ENCODE measurements around the gene PFKFB2.
A peak's percentile ranks its signal among the peaks of the same experiment; 100 is the strongest.

Gene PFKFB2

DNA sequence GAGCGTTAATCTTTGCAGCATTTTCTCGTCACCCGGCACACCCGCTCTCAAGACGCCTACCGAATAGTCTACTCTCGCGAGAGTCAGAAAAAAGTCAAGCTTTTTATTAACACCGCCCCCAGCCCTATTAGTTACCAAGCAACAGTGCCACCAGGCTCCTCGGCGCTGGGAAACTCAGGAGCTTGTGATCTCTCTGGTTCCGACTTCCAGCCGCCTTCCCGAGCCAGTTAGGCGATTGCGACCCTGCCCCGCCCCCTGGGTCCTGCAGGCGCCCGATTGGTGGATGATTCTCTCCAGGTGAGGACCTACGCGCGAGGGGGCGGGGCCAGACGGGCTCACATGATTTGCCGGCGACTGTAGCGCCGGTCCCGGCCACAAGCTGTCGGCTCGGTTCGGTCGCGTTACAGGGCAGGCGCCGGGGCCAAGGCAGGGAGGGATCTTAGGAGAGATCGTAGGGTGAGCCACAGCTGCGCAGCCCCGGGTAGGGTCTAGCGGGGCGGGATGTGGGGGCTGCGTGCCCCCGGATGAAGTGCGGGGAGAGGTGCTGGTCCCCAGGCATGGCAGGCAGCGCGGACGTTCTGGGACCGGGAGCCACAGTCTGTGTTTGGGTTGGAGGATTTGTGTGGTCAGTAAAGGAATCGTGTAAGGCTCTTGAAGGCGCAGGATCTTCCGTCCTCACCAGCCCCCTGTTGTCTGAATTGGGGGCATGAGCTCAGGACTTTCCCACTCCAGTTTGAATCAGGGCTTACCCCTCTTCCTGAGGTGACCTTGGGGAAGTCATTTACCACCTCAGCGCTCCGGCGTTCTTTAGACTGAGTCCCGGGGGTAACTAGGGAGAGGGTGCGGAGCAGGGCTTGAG lies at the start of gene PFKFB2:
Gene PFKFB2 (plus strand): TSS at position 365 of the 859 bp plus-strand sequence. CDS start 1,443 bp downstream, outside the sequence.
- DNase-seq: peak; percentile 97

DNA sequence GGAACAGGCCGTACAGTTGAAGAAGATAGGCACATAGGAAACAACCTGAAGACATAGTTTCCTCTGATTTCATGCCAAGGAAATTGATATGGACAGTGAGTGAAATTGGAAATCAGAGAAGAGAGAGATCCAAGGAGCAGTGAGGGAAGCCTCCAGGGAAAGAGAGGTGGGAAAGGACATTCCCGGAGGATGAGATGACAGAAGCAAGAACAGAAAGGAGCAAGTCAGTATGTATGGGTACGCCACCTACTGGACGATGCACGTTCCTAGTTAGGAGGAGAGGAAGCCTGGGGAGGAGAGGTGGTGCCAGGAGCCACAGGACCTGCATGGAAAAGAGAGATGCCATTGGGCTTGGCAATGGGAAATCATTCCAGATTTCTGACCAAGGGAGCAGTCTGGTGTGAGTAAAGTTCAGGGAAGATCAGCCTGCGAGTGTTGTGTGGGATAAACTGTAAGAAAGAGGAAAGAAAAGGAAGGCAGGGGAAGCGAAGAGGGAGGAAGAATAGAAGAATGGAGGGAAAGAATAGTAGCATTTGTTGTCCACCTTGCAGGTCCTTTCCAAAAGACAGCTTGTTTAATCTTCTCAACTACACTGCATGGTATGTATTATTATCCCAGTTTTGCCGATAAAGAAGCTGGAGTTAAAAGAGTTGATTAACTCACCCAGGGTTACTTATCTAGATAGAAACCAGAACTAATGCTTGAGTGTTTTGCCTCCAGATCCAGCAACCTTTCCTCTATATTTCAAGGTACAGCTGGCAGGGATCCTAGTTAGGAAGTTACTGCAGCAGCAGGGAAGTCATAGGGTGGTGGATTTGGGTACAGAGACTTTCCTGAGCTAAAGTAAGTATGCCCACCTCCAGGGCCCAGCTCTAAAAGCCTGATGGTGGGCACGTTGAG lies 47.9 kb upstream of the PFKFB2 start:
- peak; percentile 36 for DNase-seq

DNA sequence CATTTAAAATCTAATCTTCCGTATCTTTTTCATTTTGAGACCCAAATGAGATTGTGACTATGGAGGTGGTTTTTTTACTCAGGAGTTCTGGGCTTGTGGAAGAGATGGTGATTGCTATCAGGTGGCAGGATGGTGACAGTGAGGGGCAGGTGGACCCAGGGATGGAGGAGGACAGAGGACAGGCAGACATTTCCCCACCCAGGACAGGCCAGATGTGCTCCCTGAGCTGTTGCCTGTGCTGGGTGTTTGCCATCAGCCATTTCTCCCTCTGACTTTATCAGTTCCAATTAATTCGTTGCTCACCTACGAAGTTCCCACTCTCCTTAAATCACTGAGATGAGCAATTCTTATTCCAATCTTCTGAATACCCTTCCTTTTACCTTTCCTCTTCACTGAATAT lies 47.0 kb upstream of the PFKFB2 start:
- no peak for DNase-seq

DNA sequence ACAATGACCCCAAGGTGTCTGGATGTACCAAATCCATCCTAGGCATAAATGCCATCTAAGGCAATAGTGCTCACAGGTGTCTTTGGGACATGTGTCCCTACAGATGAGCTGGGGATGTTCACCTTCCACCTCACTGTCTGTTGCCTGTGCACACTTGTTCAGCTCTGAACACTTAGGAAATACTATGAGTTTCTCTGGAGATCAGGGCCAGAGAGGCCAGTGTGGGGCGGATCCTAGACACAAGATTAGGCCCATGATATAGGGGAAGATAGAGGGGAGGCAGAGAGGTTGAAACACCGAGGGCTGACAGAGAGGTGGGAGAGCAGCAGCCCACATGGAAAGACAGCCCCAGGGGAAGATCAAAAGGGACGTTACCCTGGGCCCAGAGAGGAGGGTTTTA lies 46.2 kb upstream of the PFKFB2 start:
- no peak for DNase-seq

DNA sequence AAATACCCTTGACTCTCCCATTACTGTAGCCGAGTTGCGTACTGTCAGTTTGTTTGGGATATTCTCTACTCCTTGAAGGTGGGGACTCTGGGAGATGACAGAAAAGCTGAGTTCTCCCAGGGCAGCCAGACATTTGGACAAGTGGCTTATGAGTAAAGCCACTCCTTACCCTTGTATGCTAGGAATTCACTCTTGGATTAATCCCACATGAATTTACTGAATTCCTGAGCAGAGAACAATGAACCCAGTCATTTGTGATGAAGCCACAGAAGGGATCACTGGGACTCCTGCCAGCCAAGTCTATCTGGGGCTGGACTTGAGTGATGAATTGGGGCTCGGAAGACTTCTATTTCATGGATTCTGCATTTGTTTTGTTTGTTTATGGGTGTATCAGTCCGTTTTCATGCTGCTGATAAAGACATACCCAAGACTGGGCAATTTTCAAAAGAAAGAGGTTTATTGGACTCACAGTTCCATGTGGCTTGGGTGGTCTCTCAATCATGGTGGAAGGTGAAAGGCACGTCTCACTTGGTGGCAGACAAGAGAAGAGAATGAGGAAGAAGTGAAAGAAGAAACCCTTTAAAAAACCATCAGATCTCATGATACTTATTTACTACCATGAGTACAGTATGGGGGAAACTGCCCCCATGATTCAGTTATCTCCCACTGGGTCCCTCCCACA lies 45.6 kb upstream of the PFKFB2 start:
- no peak for DNase-seq

DNA sequence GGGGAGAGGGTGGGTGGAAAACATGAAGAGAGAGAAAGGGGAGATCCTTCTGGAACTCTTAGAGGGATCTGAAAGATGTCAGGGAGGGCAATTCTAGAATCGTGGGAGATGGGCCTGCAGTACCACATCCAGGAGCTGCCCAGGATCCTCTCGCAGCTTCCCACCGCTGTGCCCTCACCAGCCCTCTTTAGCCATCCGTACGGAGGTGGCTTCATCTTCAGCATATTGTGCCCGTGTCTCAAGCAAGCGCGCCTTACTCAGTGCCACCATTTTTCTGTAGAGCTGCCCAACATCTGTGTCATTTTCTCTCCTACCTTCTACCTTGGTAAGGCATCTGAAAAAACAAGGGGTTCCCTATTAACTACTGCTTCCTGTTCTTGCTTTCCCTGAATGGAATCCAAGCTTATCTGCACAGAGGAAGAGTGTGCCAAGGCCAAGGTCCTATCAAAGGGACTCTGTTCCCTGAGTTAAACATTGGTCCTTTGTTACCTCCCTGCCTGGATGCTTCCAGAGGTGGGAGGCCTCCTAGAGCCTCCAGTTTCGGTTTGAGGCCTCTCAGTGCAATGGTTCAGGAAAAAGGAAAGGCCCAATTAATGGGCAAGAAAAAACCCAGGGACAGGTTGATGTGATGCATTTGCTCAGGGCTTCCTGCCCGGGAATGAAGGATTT lies 43.8 kb upstream of the PFKFB2 start:
- no peak for DNase-seq

DNA sequence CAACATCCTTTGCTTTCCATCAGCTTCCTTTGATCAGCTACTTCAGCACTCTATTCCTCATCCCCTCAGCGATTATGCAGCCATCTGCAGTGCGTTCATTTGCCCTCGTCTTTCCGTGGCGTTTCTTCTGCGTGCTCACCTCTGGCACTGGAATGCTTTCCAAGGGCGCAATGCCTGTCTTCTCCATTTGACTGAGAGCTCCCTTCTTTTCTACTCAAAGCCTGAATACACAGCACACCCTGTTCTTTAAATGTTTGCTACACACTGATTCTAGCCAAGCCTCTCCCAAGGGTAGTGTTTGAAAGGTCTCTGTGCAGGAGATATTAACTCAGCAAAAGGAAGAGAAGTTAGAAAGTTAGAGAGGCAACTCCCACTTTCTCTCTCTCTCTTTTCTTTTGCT lies 43.1 kb upstream of the PFKFB2 start:
- no peak for DNase-seq

DNA sequence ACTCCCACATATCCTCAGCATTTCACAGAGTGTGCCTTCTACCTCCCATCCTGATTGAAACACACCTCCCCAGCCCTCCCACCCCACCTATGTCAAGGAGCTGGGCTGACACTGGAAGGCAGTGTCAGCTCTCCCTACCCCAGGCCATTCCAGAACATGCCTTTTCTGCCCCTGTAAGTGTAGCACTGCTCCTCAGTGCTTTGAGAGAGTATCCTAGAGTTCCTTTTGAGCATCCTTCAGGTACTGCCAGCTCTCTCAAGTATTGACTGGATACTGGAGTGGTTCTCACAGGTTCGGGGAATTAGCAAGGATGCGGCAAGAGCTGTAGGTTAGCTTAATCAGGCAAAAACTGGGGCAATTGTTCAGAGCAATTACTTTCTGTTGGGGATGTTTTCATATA lies 42.3 kb upstream of the PFKFB2 start:
- DNase-seq: no peak

DNA sequence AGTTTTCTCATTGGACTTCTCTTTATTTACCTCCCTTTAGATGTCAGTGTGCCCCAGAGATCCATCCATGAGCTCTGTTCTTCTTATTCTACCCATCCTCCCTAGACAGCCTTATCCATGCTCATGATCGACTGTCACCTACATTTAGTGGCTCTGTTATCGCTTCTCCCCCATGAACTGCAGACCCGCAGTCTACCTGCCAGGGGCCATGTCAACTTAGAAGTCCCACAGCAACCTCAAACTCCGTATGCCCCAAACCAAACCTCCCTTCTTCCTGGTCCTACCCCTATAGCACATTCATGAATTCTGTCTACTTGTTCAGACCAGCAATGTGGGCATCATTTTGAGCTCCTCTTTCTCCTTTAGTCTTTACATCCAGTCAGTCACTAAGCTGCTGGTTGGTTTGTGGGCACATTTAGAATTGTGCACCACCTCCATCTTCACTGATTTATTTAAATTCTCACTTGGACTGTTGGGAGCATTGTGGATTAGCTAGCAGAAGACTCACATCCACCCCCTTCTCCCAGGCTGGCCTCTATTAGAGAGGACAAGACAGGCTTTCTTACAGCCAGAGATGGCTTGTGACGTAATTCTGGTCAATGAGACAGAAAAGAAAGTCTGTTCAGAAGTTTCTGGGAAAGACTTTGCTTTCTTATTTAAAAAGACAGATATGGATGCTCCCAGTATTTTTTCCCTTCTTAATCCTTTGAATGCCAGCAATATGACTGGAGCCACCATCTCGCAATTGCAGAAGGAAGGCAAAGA lies 39.6 kb upstream of the PFKFB2 start:
- DNase-seq: no peak

DNA sequence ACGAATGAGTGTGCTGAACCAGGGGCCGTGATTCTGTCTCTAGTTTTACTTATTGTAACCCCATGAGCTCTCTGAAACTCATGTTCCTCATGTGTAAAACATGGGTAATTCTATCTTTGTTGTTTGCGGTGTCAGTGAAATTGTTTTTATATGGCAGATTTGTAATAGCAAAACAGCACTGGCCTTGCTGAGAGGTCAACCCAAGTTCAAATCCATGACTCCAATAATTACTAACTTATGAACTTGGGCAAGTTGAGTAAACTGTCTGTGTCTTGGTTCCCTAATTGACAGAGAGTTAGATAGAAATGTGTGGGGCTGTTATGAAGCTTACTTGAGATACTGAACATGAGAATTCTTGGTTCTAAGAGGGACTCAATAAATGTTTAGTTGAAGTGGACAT lies 38.3 kb upstream of the PFKFB2 start:
- no peak for DNase-seq

DNA sequence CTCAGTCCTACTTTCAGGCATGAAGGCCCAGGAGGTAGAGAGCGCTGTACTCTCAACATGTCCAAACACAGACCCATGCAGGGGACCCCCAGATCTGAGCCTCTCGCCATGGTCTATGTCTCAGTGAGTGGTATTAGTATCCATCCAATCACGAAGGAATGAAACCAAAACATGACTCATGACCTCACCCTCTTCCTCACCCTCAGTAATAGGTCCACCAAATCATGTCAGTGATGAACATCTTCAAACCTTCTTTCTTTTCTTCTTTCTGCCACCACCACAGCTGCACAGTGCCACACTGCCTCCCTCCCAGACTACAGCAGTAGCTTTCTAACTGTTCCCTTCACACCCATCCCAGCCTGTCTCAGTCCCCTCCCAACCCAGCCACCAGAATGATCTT lies 37.3 kb upstream of the PFKFB2 start:
- no peak for DNase-seq

DNA sequence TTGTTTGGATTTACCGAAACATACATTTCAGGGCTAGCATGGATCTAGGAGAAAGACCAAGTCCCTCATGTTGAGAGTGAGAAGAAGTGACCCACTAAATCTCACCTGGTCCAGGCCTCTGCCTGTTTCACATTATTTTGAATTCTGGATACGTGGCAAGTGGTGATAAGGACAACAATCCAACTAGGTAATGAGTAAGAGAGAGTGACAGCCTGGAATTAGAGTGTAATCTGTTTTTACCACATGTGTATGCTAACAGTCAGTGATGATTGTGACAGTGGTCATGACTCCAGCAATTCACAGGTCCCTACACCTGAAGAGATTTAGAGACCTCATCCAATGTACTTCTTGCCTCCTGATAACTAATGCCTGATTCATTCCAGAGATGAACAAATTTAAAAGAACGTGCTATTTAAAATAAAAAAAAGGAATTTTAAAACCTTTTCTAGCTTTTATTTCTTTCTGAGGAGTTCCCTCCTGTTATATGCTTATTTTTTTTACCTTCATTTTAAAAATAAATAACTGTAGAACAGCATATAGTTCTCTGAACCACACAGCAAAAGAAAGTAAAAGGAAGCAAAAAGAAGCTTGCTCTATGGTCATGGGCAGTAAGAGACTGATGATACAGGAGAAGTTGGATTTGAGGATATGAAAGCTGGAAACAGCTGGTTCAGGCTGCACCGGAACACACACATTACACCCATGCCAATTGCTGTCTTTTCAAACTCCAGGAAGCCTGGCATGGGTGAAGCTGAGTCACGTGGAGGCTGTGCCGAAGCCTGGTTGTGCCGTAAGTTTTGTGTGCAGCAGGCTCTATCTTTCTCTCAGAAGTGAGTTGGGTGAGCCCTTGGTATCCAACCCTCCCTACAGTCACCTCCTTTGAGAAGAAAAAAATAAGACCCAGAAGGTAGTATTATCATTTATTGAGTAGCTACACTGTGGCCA lies 35.2 kb upstream of the PFKFB2 start:
- DNase-seq: no peak

DNA sequence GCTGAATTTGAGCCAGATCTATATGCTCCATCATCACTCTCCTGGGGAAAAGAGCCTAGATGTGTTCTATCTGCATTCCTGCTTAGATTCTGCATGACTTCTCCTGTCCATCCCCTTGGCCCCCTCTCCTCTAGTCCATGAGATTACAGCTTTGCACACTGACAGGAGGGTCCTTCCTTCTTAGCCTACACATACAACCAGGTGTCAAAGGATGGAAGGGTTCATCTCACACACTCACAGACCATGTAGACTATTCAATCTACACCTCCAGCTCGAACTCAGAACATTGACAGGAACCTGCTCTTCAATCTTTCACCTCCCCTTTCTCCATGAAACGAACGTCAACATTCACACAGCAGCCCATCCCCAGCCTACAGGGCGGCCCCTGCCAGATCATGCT lies 34.4 kb upstream of the PFKFB2 start:
- DNase-seq: no peak

DNA sequence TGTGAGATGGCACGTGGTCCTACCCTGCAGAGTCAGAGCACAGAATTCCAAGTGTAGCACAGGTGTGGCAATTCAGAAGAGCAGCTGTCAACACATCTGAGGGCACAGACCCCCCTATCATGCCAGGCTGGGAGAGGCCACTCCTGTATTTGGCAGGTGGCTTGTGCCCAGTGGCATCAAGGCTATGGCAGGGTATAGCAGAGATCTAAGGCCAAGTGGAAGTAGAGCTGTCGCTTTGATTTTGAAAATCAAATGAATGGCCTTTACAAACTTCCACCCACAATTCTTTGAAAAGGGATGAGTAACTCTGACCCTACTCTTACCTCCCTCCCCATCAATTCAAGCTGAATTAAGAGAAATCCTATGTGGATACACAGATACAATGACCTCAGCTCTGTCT lies 33.9 kb upstream of the PFKFB2 start:
- no peak for DNase-seq

DNA sequence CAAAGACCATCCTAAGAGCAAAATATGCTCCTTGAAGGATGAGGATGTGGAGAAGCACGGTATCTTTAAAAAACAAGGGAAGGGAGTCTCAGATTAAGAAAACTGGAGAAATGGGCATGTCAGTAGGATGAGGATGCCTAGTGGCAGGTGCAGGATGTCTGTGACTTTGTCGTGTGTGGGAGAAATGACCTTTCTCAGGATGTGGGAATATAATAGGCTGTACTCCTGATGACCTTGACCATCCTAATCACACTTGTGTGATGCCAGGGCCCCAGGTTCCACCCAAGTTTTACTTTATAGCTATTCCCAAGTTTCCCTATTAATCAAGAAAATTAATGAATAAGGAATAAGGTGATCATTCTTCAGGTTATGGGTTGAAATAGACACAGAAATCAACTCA lies 33.4 kb upstream of the PFKFB2 start:
- no peak for DNase-seq

DNA sequence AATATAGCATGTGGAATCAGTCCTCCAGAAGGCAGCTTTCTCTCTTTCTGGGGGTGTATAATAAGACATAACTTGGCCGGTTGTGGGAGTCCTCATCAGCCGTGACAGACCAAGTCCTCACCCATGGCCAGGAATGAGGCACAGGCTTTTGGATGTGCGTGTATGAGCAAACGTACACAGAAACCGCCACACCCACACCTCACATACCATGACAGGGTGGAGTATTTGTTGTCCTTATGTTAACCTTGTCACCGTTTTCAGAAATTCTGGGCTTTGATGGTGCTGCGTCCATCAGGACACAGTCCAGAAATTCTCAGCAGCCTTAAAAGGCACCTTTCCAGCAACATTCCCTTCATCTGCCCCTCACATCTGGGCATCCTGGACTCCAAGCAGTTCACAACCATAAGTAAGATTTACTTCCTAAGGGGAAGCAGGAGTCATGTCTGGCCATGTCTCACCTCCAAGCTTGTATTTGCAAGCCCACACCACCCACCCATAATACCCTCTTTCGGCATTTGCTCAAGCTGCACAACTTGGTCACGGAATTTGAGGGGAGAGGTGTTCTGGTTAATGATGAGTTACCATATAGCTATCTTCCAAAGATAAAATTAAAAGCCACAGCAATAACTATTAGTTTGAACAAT lies 32.9 kb upstream of the PFKFB2 start:
- no peak for DNase-seq

DNA sequence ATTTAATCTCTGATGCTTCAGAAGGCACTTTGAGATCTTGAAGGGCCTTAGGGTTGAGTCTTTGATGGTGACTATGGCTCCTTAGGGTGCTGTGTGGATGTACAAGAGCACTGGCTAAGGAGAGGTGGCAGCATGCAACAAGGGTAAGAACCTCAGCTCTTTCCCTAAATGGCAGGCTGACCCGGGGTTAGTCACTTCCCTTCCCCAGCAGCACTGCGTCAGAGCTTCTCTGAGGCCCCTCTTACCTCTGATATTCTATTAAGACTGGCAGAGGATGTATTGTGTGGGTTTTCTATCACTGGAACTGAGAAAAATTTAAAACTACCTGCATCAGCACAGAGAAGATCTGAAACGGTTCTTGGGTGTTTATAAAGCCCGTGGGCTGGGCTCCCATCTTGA lies 32.4 kb upstream of the PFKFB2 start:
- DNase-seq: no peak

DNA sequence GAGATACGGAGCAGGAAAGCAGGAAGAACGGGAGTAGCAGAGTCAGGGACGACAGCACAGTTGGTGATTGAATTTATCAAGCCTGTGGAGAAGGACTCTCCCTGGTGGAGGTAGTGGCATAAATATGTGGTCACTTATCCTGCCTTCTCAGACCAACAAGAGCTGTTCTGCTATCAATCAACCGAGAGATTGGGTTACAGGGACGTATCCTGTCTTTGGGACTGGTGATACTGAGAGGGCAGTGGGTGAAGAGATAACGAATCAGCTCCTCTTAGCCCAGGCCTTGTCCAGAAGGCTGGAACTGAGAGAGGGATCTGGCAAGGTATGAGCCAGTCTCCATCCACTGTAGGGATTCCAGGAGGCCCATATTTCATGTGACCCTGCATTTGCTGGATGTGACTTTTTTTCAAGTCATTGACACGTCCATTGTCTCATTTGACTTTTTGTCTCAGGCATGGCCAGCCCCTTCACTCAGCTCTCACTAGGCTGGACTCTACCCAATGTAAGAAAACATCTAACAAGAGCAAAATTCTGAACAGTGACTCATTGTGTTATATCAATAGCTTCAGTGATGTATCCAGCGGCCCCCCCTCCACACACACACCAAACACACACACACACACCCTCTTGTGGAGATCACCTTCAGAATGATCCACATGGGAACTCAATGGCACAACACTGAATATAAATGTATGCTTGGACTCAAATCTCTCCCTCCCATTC lies 31.8 kb upstream of the PFKFB2 start:
- DNase-seq: no peak

DNA sequence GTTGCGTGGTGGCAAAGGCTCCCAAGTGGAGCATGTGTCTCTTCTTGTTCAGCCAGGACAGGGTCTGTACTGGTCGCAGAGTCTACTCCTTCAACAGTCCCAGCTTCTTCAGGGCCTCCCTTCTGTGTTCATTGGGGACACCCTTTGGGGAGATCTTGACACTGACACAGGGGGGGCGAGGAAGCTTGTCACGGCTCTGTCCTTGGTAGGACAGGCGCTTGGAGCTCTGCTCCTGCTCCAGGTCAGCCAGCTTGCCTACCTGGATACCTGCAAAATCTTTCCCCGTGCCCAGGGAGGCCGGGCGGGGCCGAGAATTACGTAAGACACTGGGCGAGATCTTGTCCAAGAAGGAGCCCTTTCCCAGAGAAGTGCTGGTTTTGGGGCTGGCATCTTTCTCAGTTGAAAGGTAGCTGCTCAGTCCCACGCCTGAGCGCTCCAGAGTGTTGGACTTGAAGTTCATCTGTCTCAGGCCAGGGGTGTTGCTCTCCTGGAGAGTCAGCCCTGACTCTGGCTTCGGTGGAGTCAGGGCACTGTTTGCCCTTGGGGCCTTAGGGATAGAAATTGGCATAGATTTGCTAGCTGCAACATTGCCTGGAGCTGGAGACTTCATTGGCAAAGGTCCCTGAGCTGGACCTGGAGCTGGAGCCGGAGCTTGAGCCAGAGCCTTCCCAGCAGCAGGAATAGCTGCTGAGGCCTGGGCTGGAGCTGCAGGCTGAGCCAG lies 31.0 kb upstream of the PFKFB2 start:
- no peak for DNase-seq
